ENCODE measurements around the gene BTBD8. TPM values are rescaled to one million over a fixed set of nuclear protein-coding genes. Genes with fewer than 3 reads are reported as not detected.

The BTBD8 gene
- total and polyA plus RNA-seq, 8 donors, result 0.44 to 12.5 (median 2.5) TPM

- WGBS, 5 donors, result 63 to 77% (median 68%) methylated on average over 2 of the region's 2 CpGs
- Histone ChIP-seq H3K27me3 (no peaks in the 10 kb centered on the region), H3K36me3 (peaks cover 0 to 14% (median 2%) of the 10 kb centered on the region in 4 donors), H3K27ac (no peak overlapping the region), H3K9me3 (no peaks in the 10 kb centered on the region), H3K4me1 (no peaks in the 10 kb centered on the region), H3K4me3 (no peak overlapping the region)
- DNase-seq, result no peak
- TF ChIP-seq POLR2A (IDR thresholded peaks at IDR 0.05) (no peak), POLR2AphosphoS5 (IDR thresholded peaks at IDR 0.05) (no peak), CTCF (IDR thresholded peaks at IDR 0.05) (no peak)
- intact Hi-C loops (cut with DNase I; ENCODE audit: low total_unique reads), result no loop called here
These were observed 56.2 kb downstream of the BTBD8 start for GRCh38 chr1:92136341-92136740.

- WGBS, 5 donors, result 93 to 99% (median 95%) methylated on average over 2 of the region's 2 CpGs
- Histone ChIP-seq H3K4me3 (no peak overlapping the region), H3K9me3 (peaks cover 0 to 31% (median 18%) of the 10 kb centered on the region in 4 donors), H3K27ac (no peak overlapping the region), H3K27me3 (no peaks in the 10 kb centered on the region), H3K36me3 (peaks cover 0 to 40% (median 10%) of the 10 kb centered on the region in 4 donors), H3K4me1 (no peaks in the 10 kb centered on the region)
- intact Hi-C loops (cut with DNase I; ENCODE audit: low total_unique reads), result no loop called here
- TF ChIP-seq POLR2AphosphoS5 (IDR thresholded peaks at IDR 0.05) (no peak), CTCF (IDR thresholded peaks at IDR 0.05) (no peak)
- DNase-seq, result no peak
These were observed 74.8 kb downstream of the BTBD8 start for GRCh38 chr1:92154934-92155333.

GRCh38 chr1:92159593-92159992 is 79.4 kb downstream of the BTBD8 start:
- Histone ChIP-seq H3K9me3 (peaks cover 0 to 32% (median 23%) of the 10 kb centered on the region in 4 donors), H3K4me3 (no peak overlapping the region), H3K27me3 (no peaks in the 10 kb centered on the region), H3K4me1 (no peaks in the 10 kb centered on the region), H3K27ac (no peak overlapping the region), H3K36me3 (peaks cover 0 to 37% (median 9%) of the 10 kb centered on the region in 4 donors)
- no peak for DNase-seq
- WGBS, 5 donors, result 86 to 95% (median 91%) methylated on average over 3 of the region's 3 CpGs
- TF ChIP-seq CTCF (IDR thresholded peaks at IDR 0.05), result no peak
- TF ChIP-seq POLR2AphosphoS5 (IDR thresholded peaks at IDR 0.05), result no peak
- TF ChIP-seq POLR2A (IDR thresholded peaks at IDR 0.05), result no peak
- no peak for TF ChIP-seq EP300 (IDR thresholded peaks at IDR 0.05)
- intact Hi-C loops (cut with DNase I; ENCODE audit: low total_unique reads), result no loop called here

- WGBS, 5 donors, result 64 to 100% (median 95%) methylated on average over 1 of the region's 1 CpG
- TF ChIP-seq CTCF (IDR thresholded peaks at IDR 0.05) (no peak), POLR2A (IDR thresholded peaks at IDR 0.05) (no peak), POLR2AphosphoS5 (IDR thresholded peaks at IDR 0.05) (no peak), EP300 (IDR thresholded peaks at IDR 0.05) (no peak)
These were observed 85.2 kb downstream of the BTBD8 start for GRCh38 chr1:92165389-92165788.

More at GRCh38 chr1:92165389-92165788, 85.2 kb downstream of the BTBD8 start:
- intact Hi-C loops (cut with DNase I; ENCODE audit: low total_unique reads), result no loop called here
- no peak for DNase-seq
- Histone ChIP-seq H3K27me3 (no peaks in the 10 kb centered on the region), H3K4me1 (no peaks in the 10 kb centered on the region), H3K4me3 (no peak overlapping the region), H3K36me3 (peaks cover 0 to 25% (median 8%) of the 10 kb centered on the region in 4 donors), H3K27ac (no peak overlapping the region), H3K9me3 (peaks cover 0 to 5% (median 3%) of the 10 kb centered on the region in 4 donors)
